Skin epidermis (tissue), 12 donors: Measurements from ENCODE around the gene APOBEC3G.

Experiments used
- H3K27ac ChIP-seq, 21 experiments: fragments of 200-600 bp; sonication (generic) in 11 of 21; one replicate each; pipeline ENCODE4 v1.5.0; 2020; ENCODE audit warnings: mild to moderate bottlenecking in 3 of 21, inconsistent platforms in 2 of 21, moderate library complexity in 2 of 21
- H3K4me3 ChIP-seq, 7 experiments: fragments of 200-600 bp; sonication (generic) in 2 of 7; one replicate each; pipeline ENCODE4 v1.5.0; 2020; ENCODE audit warnings: inconsistent platforms in 2 of 7, mild to moderate bottlenecking in 2 of 7, moderate library complexity in 1 of 7

APOBEC3G gene

DNA sequence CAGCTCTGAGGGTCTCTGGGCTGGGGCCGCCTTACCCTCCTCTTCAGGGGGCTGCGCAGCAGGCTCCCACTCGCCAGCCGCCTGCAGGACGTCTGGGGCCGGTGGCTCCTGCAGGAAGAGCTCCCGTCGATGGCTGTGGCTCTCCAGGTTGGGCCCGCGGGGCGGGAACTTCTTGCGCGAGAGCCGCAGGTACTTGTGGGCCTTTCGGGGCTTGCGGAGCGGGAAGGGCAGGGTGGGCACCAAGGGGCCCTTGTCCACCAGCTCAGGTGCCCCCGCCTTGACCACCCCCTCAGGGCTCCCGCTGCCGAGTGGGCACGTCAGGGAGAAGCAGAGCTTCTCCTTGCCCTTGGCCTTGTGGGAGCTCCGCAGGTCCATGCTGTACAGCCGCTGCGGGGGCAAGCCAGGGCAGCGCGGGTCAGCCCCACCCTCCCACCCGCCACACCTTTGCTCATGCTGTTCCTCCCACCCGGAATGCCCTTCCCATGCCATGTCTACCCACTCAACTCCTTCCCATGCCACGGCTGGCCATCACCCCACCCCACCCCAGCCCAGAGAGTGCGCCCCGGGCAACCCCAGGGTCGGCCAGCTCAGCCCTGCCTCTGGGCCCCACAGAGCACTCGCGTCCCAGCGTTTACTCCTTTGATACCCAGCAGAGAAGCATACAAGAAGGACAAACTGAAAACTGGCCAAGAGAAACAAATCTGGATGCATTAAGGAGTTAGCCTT, 57.5 kb downstream of the APOBEC3G start:
- no peak overlapping the region for H3K4me3 ChIP-seq
- no peak overlapping the region for H3K27ac ChIP-seq

DNA sequence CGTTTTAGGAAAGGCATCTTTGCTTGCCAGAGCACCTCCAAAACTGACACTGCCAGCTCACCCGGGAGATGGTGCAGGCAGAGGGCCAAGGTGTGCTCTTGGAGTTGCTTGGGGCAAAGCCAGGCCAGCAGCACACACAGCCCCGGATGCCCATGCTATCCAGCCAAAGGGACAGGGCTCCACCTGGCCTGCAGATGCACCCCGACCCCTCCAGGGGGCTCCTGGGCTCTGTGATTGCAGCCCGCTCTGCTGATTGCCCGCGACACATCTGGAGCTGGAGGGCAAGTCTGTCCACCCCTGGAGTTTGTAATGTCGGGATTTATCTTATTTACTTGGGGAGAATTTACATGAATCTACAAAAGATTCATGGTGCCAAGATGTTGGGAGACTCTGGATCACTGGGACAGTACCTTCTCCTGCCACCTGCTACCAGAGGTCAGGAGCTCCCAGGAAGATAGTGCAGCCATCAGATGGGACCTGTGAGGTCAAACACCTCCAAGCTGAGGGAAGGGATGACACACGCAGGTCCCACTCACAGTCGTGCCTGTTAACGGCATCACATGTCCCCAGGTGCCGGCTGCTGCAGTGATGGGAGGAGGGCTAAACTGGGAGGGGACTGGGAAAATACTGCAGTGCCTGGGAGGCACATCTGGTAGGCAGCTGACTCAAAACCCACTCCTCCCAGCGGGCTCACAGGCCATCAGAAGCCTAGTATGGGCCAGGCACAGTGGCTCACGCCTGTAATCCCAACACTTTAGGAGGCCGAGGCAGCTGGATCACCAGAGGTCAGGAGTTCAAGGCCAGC, 58.2 kb downstream of the APOBEC3G start:
- no peak overlapping the region for H3K4me3 ChIP-seq
- H3K27ac ChIP-seq, result no peak overlapping the region

- H3K27ac ChIP-seq, result no peak overlapping the region
- H3K4me3 ChIP-seq, result no peak overlapping the region
Observed at GRCh38 chr22:39136317-39136716, 59.2 kb downstream of the APOBEC3G start.
